CD14-positive monocyte (primary cell): ENCODE results near the gene STX8. TPM values are rescaled to one million over a fixed set of nuclear protein-coding genes. Genes with fewer than 3 reads are reported as not detected.

Source experiments
- DNase-seq, 3 donors: peaks; one replicate each; pipeline ENCODE4 v3.0.0-alpha.2; 2011 to 2022
- H2AFZ ChIP-seq: 2 replicates; pipeline ENCODE4 v1.6.0; 2012; ENCODE audit warnings: mild to moderate bottlenecking, low read depth, low read length, inconsistent platforms; ENCODE audit not compliant: insufficient read depth, poor library complexity, severe bottlenecking
- H3K27ac ChIP-seq, 2 donors: 1 replicate in 1 of 2; 2 replicates in 1 of 2; pipeline ENCODE4 v1.5.1; 2012 to 2013; ENCODE audit warnings: low read length in 2 of 2, control low read depth in 1 of 2, inconsistent platforms in 1 of 2, low read depth in 1 of 2, mild to moderate bottlenecking in 1 of 2
- H3K27me3 ChIP-seq, 2 donors: one replicate each; pipeline versions ENCODE4 v1.6.0 to v1.6.1; 2011 to 2013; ENCODE audit warnings: low read length in 2 of 2; ENCODE audit not compliant: control insufficient read depth in 2 of 2, insufficient read depth in 2 of 2
- H3K36me3 ChIP-seq, 2 donors: replicated peaks in 1 of 2; 1 replicate in 1 of 2; 2 replicates in 1 of 2; pipeline versions ENCODE4 v1.5.1 to v1.6.1; 2012 to 2013; ENCODE audit warnings: low read length in 2 of 2, control low read depth in 1 of 2, inconsistent platforms in 1 of 2, mild to moderate bottlenecking in 1 of 2; ENCODE audit not compliant: insufficient read depth in 2 of 2, control insufficient read depth in 1 of 2
- H3K4me1 ChIP-seq, 2 donors: 1 replicate in 1 of 2; 2 replicates in 1 of 2; pipeline versions ENCODE4 v1.5.1 to v1.6.1; 2012 to 2013; ENCODE audit warnings: low read length in 2 of 2, control low read depth in 1 of 2, inconsistent platforms in 1 of 2, mild to moderate bottlenecking in 1 of 2, moderate library complexity in 1 of 2; ENCODE audit not compliant: insufficient read depth in 2 of 2, control insufficient read depth in 1 of 2
- H3K4me2 ChIP-seq: replicated peaks from 2 replicates; pipeline ENCODE3; 2012; ENCODE audit warnings: low read length, moderate library complexity, mild to moderate bottlenecking; ENCODE audit not compliant: poor library complexity, severe bottlenecking; ENCODE audit errors: extremely low read depth
- H3K4me3 ChIP-seq, 3 experiments: fragments of 200-600 bp in 1 of 3; sonication (generic) in 1 of 3; replicated peaks in 1 of 3; 1 replicate in 2 of 3; 2 replicates in 1 of 3; pipeline ENCODE4 v1.5.1; 2011 to 2013; ENCODE audit warnings: low read length in 3 of 3, mild to moderate bottlenecking in 3 of 3, control low read depth in 2 of 3, low read depth in 2 of 3, inconsistent platforms in 1 of 3, moderate library complexity in 1 of 3
- H3K79me2 ChIP-seq: 2 replicates; pipeline ENCODE4 v1.6.0; 2012; ENCODE audit warnings: mild to moderate bottlenecking, control low read depth, inconsistent platforms, low read length, moderate library complexity; ENCODE audit not compliant: insufficient read depth
- H3K9ac ChIP-seq: 2 replicates; pipeline ENCODE4 v1.6.0; 2017; ENCODE audit warnings: low read length, mild to moderate bottlenecking; ENCODE audit not compliant: insufficient read depth, poor library complexity, severe bottlenecking
- H3K9me3 ChIP-seq, 2 donors: replicated peaks in 1 of 2; 1 replicate in 1 of 2; 2 replicates in 1 of 2; pipeline versions ENCODE4 v1.5.1 to v1.6.1; 2012 to 2013; ENCODE audit warnings: low read length in 2 of 2, control low read depth in 1 of 2; ENCODE audit not compliant: control insufficient read depth in 1 of 2, insufficient read depth in 1 of 2
- H4K20me1 ChIP-seq: 2 replicates; pipeline ENCODE4 v1.6.0; 2012; ENCODE audit warnings: mild to moderate bottlenecking, low read length, control low read depth, moderate library complexity; ENCODE audit not compliant: insufficient read depth
- H3K27ac Mint-ChIP-seq, 7 donors: one replicate each; pipeline ENCODE4 v1.8.0; 2020; ENCODE audit warnings: mild to moderate bottlenecking in 7 of 7, mixed read lengths in 7 of 7, moderate library complexity in 6 of 7, inconsistent platforms in 2 of 7
- H3K27me3 Mint-ChIP-seq, 3 donors: one replicate each; pipeline ENCODE4 v1.8.0; 2021 to 2022; ENCODE audit warnings: low read depth in 3 of 3, mild to moderate bottlenecking in 3 of 3, mixed read lengths in 3 of 3, moderate library complexity in 3 of 3, inconsistent platforms in 1 of 3
- H3K36me3 Mint-ChIP-seq, 2 donors: one replicate each; pipeline ENCODE4 v1.8.0; 2020; ENCODE audit warnings: mixed read lengths in 2 of 2, inconsistent platforms in 1 of 2, mild to moderate bottlenecking in 1 of 2
- H3K4me1 Mint-ChIP-seq: one replicate; pipeline ENCODE4 v1.8.0; 2020; ENCODE audit warnings: mild to moderate bottlenecking, mixed read lengths
- H3K4me3 Mint-ChIP-seq, 2 donors: one replicate each; pipeline ENCODE4 v1.8.0; 2020; ENCODE audit warnings: mild to moderate bottlenecking in 2 of 2, mixed read lengths in 2 of 2, moderate library complexity in 1 of 2
- H3K9me3 Mint-ChIP-seq, 7 donors: one replicate each; pipeline ENCODE4 v1.8.0; 2020 to 2022; ENCODE audit warnings: mixed read lengths in 7 of 7, mild to moderate bottlenecking in 6 of 7, moderate library complexity in 6 of 7, inconsistent platforms in 2 of 7
- CTCF ChIP-seq: fragments of 200-600 bp; IDR thresholded peaks from one replicate; pipeline ENCODE4 v1.8.0; 2022; ENCODE audit warnings: antibody characterized with exemption, mild to moderate bottlenecking
- WGBS: methylation state at CpG from one replicate; pipeline ENCODE4 v1.1.5; 2013; ENCODE audit warnings: missing lambda C conversion rate; ENCODE audit not compliant: insufficient coverage; 5-methylcytosine and 5-hydroxymethylcytosine counted together
- intact Hi-C, 2 donors: fragments of 100-400 bp; cut with micrococcal nuclease; formaldehyde crosslinking; loops; one replicate each; pipeline versions ENCODE4 v1.15.0 to v1.15.1; 2023
- polyA plus RNA-seq, 3 donors: library from polyadenylated mRNA; depleted of rRNA in 1 of 3; unstranded in 2 of 3; stranded (reverse) in 1 of 3; fragments of 300-500 nt in 2 of 3; fragments of >200 nt in 1 of 3; fragmentation: Illumina TruSeq in 2 of 3; gene quantifications; 1 replicate in 2 of 3; 2 replicates in 1 of 3; pipeline ENCODE4 v1.2.3, GENCODE V29; 2012 to 2021

STX8 gene
- polyA plus RNA-seq, 3 donors = 44.4 to 170 (median 142) TPM

- Mint-ChIP-seq H3K27me3 (peaks cover 0 to 2% (median 1%) of the 10 kb centered on the region in 3 donors), H3K36me3 (peaks cover 0 to 7% of the 10 kb centered on the region in 2 donors), H3K9me3 (no peaks in the 10 kb centered on the region), H3K4me1 (peaks cover 9% of the 10 kb centered on the region), H3K4me3 (no peak overlapping the region), H3K27ac (peak overlapping the region in 2 of 7 donors; percentile 15 to 26)
- no peak for DNase-seq
- peaks cover 7% of the 10 kb centered on the region for H4K20me1 ChIP-seq
- no peaks in the 10 kb centered on the region for H3K9me3 ChIP-seq
- H3K27ac ChIP-seq = no peak overlapping the region
- no peak for TF ChIP-seq CTCF
- H2AFZ ChIP-seq = no peak overlapping the region
- no peak overlapping the region for H3K4me3 ChIP-seq
- no peaks in the 10 kb centered on the region for H3K36me3 ChIP-seq
- no CpG with 5 or more reads among the region's 4 CpGs for WGBS
- no peak overlapping the region for H3K9ac ChIP-seq
- intact Hi-C loops = loop anchor here in 1 of 2 donors (10.0 kb wide), 1 partner anchor 64 kb away; no protein-coding TSS in a partner anchor
- H3K4me1 ChIP-seq = peaks cover 0 to 9% of the 10 kb centered on the region in 2 donors
- H3K79me2 ChIP-seq = no peaks in the 10 kb centered on the region
- no peaks in the 10 kb centered on the region for H3K27me3 ChIP-seq
- H3K4me2 ChIP-seq = no peak overlapping the region
These were observed 207.0 kb downstream of the STX8 start for GRCh38 chr17:9368631-9369030.

- no peak overlapping the region for H3K4me2 ChIP-seq
- H3K9me3 Mint-ChIP-seq = no peaks in the 10 kb centered on the region
- 38% methylated on average over 1 of the region's 2 CpGs for WGBS
- no peak overlapping the region for H3K4me3 Mint-ChIP-seq
- H3K4me1 Mint-ChIP-seq = peaks cover 9% of the 10 kb centered on the region
- no peaks in the 10 kb centered on the region for H3K79me2 ChIP-seq
- intact Hi-C loops = loop anchor here in 1 of 2 donors (10.0 kb wide), 1 partner anchor 62 kb away; no protein-coding TSS in a partner anchor
- no peak for TF ChIP-seq CTCF
- H3K4me3 ChIP-seq = no peak overlapping the region
- H3K27ac ChIP-seq = no peak overlapping the region
- H3K36me3 ChIP-seq = no peaks in the 10 kb centered on the region
- H3K9me3 ChIP-seq = no peaks in the 10 kb centered on the region
- no peak overlapping the region for H3K9ac ChIP-seq
- H2AFZ ChIP-seq = no peak overlapping the region
- DNase-seq = no peak
- H3K27me3 ChIP-seq = no peaks in the 10 kb centered on the region
- H3K27ac Mint-ChIP-seq = no peak overlapping the region
- peaks cover 0 to 9% of the 10 kb centered on the region in 2 donors for H3K4me1 ChIP-seq
- H3K36me3 Mint-ChIP-seq = peaks cover 0 to 7% of the 10 kb centered on the region in 2 donors
- peaks cover 0 to 2% (median 1%) of the 10 kb centered on the region in 3 donors for H3K27me3 Mint-ChIP-seq
- H4K20me1 ChIP-seq = peaks cover 7% of the 10 kb centered on the region
These were observed 208.5 kb downstream of the STX8 start for GRCh38 chr17:9367156-9367555.
